Thyroid gland (tissue), 4 donors: ENCODE measurements around the gene IFNK.

ENCODE experiments used
- CTCF ChIP-seq, 6 experiments: fragments of 200-600 bp in 3 of 6; fragments of 450-650 bp in 3 of 6; sonication (generic) in 3 of 6; IDR thresholded peaks; one replicate each; pipeline ENCODE4 v1.5.1; 2016 to 2019; ENCODE audit warnings: antibody characterized with exemption in 6 of 6, mild to moderate bottlenecking in 2 of 6, inconsistent platforms in 1 of 6, moderate library complexity in 1 of 6
- POLR2A ChIP-seq, 2 donors: fragments of 450-650 bp; IDR thresholded peaks; one replicate each; pipeline ENCODE4 v1.6.1; 2017; ENCODE audit warnings: antibody characterized with exemption in 2 of 2, mild to moderate bottlenecking in 2 of 2, moderate library complexity in 1 of 2

- no peak for TF ChIP-seq CTCF (IDR thresholded peaks at IDR 0.05)
- TF ChIP-seq POLR2A (IDR thresholded peaks at IDR 0.05), result no peak
These were observed 14.6 kb downstream of the IFNK start for GRCh38 chr9:27538647-27539046.
